K562 (cell line): Measurements from ENCODE around the gene VDAC1. TPM values are rescaled to one million over a fixed set of nuclear protein-coding genes. Genes with fewer than 3 reads are reported as not detected.
A peak's percentile ranks its signal among the peaks of the same experiment; 100 is the strongest.

Source experiments
- CREM ChIP-seq: IDR thresholded peaks from 2 replicates; pipeline ENCODE4 v1.6.1; 2014; ENCODE audit warnings: antibody characterized with exemption, low read depth
- FOXK2 ChIP-seq, 2 experiments: fragments of 450-650 bp; IDR thresholded peaks in 1 of 2; conservative IDR thresholded peaks in 1 of 2; 2 replicates each; pipeline ENCODE4 v1.6.1; 2016; ENCODE audit warnings: low read depth in 2 of 2, mild to moderate bottlenecking in 1 of 2
- HMGN3 ChIP-seq: IDR thresholded peaks from 2 replicates; pipeline ENCODE4 v1.6.1; 2011; ENCODE audit warnings: borderline replicate concordance, low read depth, mild to moderate bottlenecking, mixed read lengths, low read length; ENCODE audit not compliant: insufficient read length; ENCODE audit errors: extremely low read depth
- MCM3 ChIP-seq: fragments of 450-650 bp; IDR thresholded peaks from 2 replicates; pipeline ENCODE4 v1.6.1; 2016
- NELFE ChIP-seq: IDR thresholded peaks from 2 replicates; pipeline ENCODE4 v1.6.1; 2011; ENCODE audit warnings: mild to moderate bottlenecking; ENCODE audit not compliant: insufficient read depth, insufficient read length
- NONO ChIP-seq, 2 experiments: fragments of 200-400 bp in 1 of 2; fragments of 450-650 bp in 1 of 2; formaldehyde crosslinking in 1 of 2; IDR thresholded peaks; 2 replicates each; pipeline ENCODE4 v1.6.1; 2017; ENCODE audit warnings: low read depth in 2 of 2, mild to moderate bottlenecking in 2 of 2, moderate library complexity in 2 of 2, low read length in 1 of 2
- PCBP1 ChIP-seq: fragments of 200-400 bp; formaldehyde crosslinking; IDR thresholded peaks from 2 replicates; pipeline ENCODE4 v1.6.1; 2018; ENCODE audit warnings: mild to moderate bottlenecking, low read depth, low read length; ENCODE audit not compliant: poor library complexity, severe bottlenecking
- RBM22 ChIP-seq: fragments of 200-400 bp; formaldehyde crosslinking; IDR thresholded peaks from 2 replicates; pipeline ENCODE4 v1.6.1; 2018; ENCODE audit warnings: low read length, low read depth; ENCODE audit not compliant: poor library complexity, severe bottlenecking
- SAP30 ChIP-seq: fragments of 200-600 bp; sonication (generic); IDR thresholded peaks from 2 replicates; pipeline ENCODE4 v1.6.1; 2012; ENCODE audit warnings: borderline replicate concordance, low read depth, mild to moderate bottlenecking, moderate library complexity, low read length, control low read depth, inconsistent platforms; ENCODE audit not compliant: insufficient read depth, poor library complexity, severe bottlenecking
- SIN3B ChIP-seq: fragments of 450-650 bp; IDR thresholded peaks from 2 replicates; pipeline ENCODE4 v1.6.1; 2017; ENCODE audit warnings: low read depth, mild to moderate bottlenecking, moderate library complexity
- SREBF1 ChIP-seq: fragments of 150-350 bp; IDR thresholded peaks from 2 replicates; pipeline ENCODE4 v1.6.1; 2014; ENCODE audit warnings: antibody characterized with exemption, low read depth, low read length, borderline replicate concordance
- SRSF3 ChIP-seq: fragments of 200-400 bp; formaldehyde crosslinking; IDR thresholded peaks from 2 replicates; pipeline ENCODE4 v1.6.1; 2016; ENCODE audit warnings: mild to moderate bottlenecking, low read length, moderate library complexity; ENCODE audit not compliant: insufficient read depth
- TRIM24 ChIP-seq, 2 experiments: fragments of 450-650 bp; IDR thresholded peaks; 2 replicates each; pipeline ENCODE4 v1.6.1; 2016
- TRIM28 ChIP-seq: fragments of 450-650 bp; IDR thresholded peaks from 2 replicates; pipeline ENCODE4 v1.6.1; 2017
- ZBTB7A ChIP-seq: IDR thresholded peaks from 2 replicates; pipeline ENCODE4 v1.6.1; 2011; ENCODE audit warnings: low read depth, mild to moderate bottlenecking, low read length, moderate library complexity, borderline replicate concordance; ENCODE audit not compliant: control insufficient read depth
- ZFP30 ChIP-seq: fragments of 250-450 bp; sonication (Bioruptor Pico); IDR thresholded peaks from 2 replicates; pipeline ENCODE4 v1.8.0; 2022; ENCODE audit warnings: moderate library complexity, mild to moderate bottlenecking, inconsistent platforms, borderline replicate concordance
- ZFX ChIP-seq: sonication (generic); formaldehyde crosslinking; IDR thresholded peaks from 2 replicates; pipeline ENCODE4 v1.8.0; 2022; ENCODE audit warnings: mild to moderate bottlenecking, missing genetic modification reagents, moderate library complexity
- ZNF197 ChIP-seq: fragments of 200-800 bp; sonication (Bioruptor generic); IDR thresholded peaks from 2 replicates; pipeline ENCODE4 v1.6.1; 2016; ENCODE audit warnings: low read depth, missing genetic modification characterization, missing compliant biosample characterization
- ZNF589 ChIP-seq: fragments of 200-800 bp; sonication (Bioruptor generic); IDR thresholded peaks from 2 replicates; pipeline ENCODE4 v1.6.1; 2016; ENCODE audit warnings: low read depth, missing genetic modification characterization, missing compliant biosample characterization
- polyA plus RNA-seq, 8 experiments: library from polyadenylated mRNA; depleted of rRNA in 4 of 8; stranded (reverse) in 5 of 8; unstranded in 3 of 8; fragments of >200 nt; fragmentation: Nextera tagmentation in 2 of 8; fragmentation: Illumina TruSeq in 1 of 8; extraction: Ambion mirVana in 2 of 8; extraction: Trizol in 1 of 8; gene quantifications; 2 replicates each; pipeline versions ENCODE4 v1.2.1 to v1.2.3, GENCODE V29; 2011 to 2014; ENCODE audit warnings: inconsistent platforms in 1 of 8, missing spikeins in 1 of 8
- total RNA-seq, 7 experiments: library from RNA; depleted of rRNA in 6 of 7; stranded (reverse); fragments of >200 nt in 6 of 7; fragmentation: Illumina TruSeq in 2 of 7; extraction: Trizol in 2 of 7; gene quantifications; 2 replicates each; pipeline versions ENCODE4 v1.2.1 to v1.2.3, GENCODE V29; 2011 to 2021; ENCODE audit warnings: low replicate concordance in 1 of 7
- TF ChIP-seq, protein P1 (sequence below): fragments of 250-450 bp; sonication (Bioruptor Pico); IDR thresholded peaks from 2 replicates; pipeline ENCODE4 v1.5.0; 2021
- TF ChIP-seq, protein P2 (sequence below): fragments of 250-450 bp; sonication (Bioruptor Pico); IDR thresholded peaks from 2 replicates; pipeline ENCODE4 v1.5.0; 2020; ENCODE audit warnings: mild to moderate bottlenecking
- TF ChIP-seq, protein P3 (sequence below): sonication (generic); formaldehyde crosslinking; IDR thresholded peaks from 2 replicates; pipeline ENCODE4 v1.8.1; 2023; ENCODE audit warnings: mild to moderate bottlenecking, missing genetic modification reagents

Gene VDAC1
- total and polyA plus RNA-seq, 9 of the 15 experiments (the other 6 are each of a cell fraction or from before 2014, with no cell fraction given): 168 to 366 (median 293) TPM

DNA sequence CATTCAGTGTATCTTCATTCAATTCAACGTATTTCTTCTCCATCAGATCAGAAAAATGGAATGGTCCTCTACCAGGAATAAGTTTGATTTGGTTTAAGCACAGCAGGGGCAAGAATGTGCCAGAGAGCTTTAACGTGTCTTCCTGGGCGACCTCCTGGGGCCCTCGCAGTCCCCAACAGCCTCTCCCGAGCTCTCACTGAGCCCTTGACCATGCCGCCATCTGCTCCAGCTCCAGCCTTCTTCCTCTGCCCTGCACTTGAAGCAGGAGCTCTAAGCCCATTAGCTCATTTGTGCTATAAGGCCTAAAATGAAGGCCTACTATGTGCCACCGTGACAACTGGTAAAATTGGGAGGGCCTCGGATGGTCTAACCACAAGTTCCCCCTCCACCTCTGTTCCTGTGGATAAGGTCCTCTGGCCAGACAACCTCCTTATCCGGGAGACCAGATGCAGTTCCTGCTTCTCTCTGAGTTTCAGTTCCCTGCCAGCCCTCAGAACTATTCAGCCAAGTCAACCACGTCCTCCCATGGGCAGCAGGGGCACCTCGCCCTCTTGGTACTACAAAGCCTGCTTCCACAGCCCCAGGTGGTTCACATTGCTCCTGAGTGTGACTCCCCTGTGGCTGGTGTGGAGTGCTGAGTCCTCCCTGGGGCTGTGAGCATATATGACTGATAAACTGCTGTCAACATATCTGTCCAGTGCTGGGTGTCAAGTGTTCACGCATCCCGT lies 72.2 kb downstream of the VDAC1 start (continued):
- TF ChIP-seq CREM (peak; percentile 42; the same call in 1 of the 2 replicates), RBM22 (no peak), FOXK2 (conservative IDR thresholded peaks at IDR 0.05 in 1 of 2, IDR thresholded peaks at IDR 0.05 in 1 of 2; ENCODE audit: low read depth in 2 of 2) (no peak), SIN3B (no peak), NONO (IDR thresholded peaks at IDR 0.05; ENCODE audit: low read depth in 2 of 2, low read length in 1 of 2) (0 out of 4 replicates have a peak, but pooled peaks of 1 of the 2 experiments have one; percentile 31), SREBF1 (no peak), PCBP1 (no peak), NELFE (no peak), TRIM28 (no peak), ZBTB7A (peak; percentile 68; the same call in 1 of the 2 replicates), HMGN3 (peak; percentile 68), ZNF197 (CRISPR knock-in tag) (no peak), MCM3 (no peak), ZFX (peak; percentile 71), SAP30 (no peak), ZNF589 (no peak; the same call in 1 of the 2 replicates), SRSF3 (no peak), ZFP30 (CRISPR knock-in tag) (no peak), TRIM24 (IDR thresholded peaks at IDR 0.05) (peak; percentile 89 to 92)
- TF ChIP-seq, protein P1, sequence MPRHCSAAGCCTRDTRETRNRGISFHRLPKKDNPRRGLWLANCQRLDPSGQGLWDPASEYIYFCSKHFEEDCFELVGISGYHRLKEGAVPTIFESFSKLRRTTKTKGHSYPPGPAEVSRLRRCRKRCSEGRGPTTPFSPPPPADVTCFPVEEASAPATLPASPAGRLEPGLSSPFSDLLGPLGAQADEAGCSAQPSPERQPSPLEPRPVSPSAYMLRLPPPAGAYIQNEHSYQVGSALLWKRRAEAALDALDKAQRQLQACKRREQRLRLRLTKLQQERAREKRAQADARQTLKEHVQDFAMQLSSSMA (CRISPR knock-in tag): no peak
- TF ChIP-seq, protein P2, sequence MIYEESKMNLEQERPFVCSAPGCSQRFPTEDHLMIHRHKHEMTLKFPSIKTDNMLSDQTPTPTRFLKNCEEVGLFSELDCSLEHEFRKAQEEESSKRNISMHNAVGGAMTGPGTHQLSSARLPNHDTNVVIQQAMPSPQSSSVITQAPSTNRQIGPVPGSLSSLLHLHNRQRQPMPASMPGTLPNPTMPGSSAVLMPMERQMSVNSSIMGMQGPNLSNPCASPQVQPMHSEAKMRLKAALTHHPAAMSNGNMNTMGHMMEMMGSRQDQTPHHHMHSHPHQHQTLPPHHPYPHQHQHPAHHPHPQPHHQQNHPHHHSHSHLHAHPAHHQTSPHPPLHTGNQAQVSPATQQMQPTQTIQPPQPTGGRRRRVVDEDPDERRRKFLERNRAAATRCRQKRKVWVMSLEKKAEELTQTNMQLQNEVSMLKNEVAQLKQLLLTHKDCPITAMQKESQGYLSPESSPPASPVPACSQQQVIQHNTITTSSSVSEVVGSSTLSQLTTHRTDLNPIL (CRISPR knock-in tag): 0 out of 2 replicates have a peak, but pooled peaks have one; percentile 39
- TF ChIP-seq, protein P3, sequence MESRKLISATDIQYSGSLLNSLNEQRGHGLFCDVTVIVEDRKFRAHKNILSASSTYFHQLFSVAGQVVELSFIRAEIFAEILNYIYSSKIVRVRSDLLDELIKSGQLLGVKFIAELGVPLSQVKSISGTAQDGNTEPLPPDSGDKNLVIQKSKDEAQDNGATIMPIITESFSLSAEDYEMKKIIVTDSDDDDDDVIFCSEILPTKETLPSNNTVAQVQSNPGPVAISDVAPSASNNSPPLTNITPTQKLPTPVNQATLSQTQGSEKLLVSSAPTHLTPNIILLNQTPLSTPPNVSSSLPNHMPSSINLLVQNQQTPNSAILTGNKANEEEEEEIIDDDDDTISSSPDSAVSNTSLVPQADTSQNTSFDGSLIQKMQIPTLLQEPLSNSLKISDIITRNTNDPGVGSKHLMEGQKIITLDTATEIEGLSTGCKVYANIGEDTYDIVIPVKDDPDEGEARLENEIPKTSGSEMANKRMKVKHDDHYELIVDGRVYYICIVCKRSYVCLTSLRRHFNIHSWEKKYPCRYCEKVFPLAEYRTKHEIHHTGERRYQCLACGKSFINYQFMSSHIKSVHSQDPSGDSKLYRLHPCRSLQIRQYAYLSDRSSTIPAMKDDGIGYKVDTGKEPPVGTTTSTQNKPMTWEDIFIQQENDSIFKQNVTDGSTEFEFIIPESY (CRISPR knock-in tag): peak; percentile 53; the same call in 1 of the 2 replicates
